NCI-H2196 treated with DMSO at 0.1 percent for 48 hours (cell line): Measurements from ENCODE around the gene LZTS3.
"Not testable (repeated sequence)": the region's sequence is repeated elsewhere in the genome, so short reads cannot be mapped to it uniquely, and the experiment has no call there.

Source experiments
- DNase-seq: peaks from one replicate; lab custom pipeline; 2025; ENCODE audit not compliant: unreplicated experiment; lab: John Stamatoyannopoulos, UW

The LZTS3 gene

GRCh38 chr20:3168079-3168828 is 5.1 kb downstream of the LZTS3 start:
- no peak for DNase-seq

- no peak for DNase-seq
These were observed 5.6 kb downstream of the LZTS3 start for GRCh38 chr20:3167738-3168078.

DNA sequence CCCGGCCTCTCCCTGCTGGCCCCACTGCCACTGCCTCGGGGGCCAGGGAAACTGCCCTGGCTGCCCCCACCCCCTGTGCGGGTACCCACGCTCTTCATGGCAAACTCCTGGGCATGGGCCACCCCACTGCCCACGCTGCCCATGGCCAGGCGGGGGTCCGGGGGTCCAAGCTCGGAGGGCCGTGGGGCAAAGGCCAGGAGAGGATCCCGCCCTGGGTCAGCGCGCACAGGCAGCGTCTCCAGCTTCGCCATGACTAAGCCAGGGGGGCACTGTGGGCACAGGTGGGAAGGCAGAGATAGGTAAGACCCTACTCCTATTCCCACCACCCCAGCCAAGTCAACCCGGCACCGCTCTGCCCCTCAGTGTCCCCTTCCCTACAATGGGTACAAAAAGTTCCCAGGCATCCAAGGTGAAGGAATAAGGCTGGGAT is 6.4 kb downstream of the LZTS3 start:
- no peak for DNase-seq

DNA sequence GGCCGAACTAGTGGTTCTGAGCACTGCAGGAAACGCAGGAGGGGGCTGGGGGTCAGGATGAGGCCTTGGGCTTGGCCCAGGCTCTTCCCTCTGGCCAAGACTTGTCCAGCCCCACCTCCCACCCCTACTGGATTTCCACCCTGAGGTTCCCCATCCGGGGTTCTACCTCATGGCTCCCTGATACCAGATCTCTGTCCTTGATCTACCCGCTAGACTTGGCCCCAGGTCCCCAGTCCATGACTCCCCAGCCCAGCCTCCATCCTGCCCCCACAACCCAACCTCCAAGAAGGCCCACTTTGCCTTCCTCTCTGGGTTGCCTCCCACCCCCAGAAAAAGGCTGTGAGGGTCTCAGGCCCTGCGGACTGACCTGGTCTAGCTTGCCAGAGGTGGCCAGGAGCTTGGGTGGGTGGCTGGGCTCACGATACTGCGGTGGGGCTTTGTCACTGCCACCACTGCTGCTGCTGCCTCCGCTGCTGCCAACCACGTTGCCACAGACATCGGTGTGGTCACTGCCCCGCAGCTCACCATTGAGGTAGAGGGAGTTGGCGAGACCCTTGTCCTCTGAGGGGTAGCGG is 6.9 kb downstream of the LZTS3 start:
- DNase-seq: no peak

- DNase-seq: peak; percentile 85
These were observed 7.6 kb downstream of the LZTS3 start for GRCh38 chr20:3165473-3166337.

DNA sequence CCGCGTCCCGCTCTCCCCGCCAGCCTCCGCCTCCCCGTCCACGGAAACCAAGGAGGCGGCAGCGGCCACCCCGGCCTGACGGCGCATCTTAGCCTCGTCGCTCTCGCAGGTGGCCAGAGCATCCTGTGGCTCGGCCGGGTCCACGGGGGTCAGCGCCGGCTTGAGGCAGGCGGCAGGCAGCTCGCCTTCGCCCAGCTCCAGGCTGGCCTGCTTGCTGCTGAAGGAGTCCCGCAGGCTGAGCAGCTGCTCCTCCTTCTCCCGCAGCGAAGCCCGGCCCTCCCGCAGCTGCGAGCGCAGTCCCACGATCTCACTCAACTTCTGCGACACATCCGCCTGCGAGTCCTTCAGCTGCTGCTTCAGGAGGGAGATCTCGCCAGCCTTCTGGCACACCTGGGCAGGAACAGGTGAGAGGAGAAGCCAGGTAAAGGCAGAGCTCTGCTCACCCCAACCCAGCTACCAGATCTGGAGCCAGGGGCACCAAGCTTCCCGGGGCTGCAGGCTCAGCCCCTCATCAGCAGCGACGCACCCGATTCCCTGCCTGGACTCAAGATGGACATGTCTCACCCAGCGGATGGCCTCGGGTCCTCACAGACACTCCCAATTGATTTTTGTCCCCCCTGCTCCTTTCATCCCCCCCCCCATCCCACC is 8.5 kb downstream of the LZTS3 start:
- no peak for DNase-seq

DNA sequence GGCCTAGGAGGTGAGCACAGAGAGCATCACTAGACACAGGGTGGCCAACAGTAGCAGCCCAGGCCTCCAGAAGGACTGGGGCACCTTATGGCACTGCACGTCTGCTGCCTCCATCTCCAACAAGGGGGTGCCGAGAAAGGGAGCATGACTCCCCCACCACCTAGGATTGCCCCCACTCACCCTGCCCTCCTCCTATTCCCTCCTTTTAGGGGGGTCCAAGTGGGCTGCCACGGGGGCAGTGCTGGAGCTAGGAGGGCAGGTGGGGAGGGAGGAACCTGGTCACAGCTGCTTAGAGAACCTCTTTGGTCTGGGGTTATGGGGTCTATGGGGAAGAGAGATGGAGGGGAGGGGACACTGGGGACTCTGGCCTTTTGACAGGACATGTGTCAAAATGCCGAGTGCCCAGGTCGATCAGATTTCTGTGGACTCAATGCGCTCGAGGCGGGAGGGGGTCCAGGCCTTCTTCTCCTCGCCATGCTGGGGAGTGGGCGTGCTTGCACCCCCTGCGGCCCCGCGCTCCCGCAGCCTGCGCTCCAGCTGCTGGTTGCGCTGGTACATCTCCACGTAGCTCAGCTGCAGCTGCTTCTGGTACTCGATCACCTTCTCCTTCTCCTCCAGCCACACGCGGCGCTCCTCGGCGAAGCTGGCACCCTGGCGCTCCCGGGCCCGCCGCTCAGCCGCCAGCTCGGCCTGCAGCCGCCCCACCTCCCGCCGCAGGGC is 9.1 kb downstream of the LZTS3 start:
- no peak for DNase-seq

- peak; percentile 73 for DNase-seq
These were observed 10.0 kb downstream of the LZTS3 start for GRCh38 chr20:3163099-3164042.

DNA sequence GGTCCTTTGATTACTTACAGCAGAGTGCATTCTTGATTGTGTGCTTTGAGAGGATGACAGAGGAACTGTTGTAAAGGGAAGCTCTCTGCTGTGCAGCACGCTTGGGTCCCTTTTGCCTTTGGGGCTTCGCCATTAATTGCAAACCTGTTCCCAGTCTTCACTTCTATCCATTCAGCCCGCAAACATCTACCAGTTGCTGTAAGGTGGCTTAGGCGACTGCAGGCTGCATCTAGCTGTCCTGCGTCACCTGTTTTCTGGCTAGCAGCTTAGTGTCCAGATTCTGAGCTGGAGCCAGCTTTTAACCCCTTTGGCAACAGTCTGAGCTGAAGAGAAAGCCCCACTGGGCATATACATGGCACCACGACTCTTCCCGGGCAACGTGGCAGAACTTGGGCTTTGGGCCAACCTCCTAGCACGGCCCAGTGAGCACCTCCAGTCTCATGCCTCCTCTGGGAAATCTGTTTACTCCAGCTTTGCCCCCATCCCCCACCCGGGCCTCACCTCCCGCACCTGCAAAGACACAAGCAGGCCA is 11.2 kb downstream of the LZTS3 start:
- peak; percentile 55 for DNase-seq

GRCh38 chr20:3161316-3162079 is 11.9 kb downstream of the LZTS3 start:
- no peak for DNase-seq

DNA sequence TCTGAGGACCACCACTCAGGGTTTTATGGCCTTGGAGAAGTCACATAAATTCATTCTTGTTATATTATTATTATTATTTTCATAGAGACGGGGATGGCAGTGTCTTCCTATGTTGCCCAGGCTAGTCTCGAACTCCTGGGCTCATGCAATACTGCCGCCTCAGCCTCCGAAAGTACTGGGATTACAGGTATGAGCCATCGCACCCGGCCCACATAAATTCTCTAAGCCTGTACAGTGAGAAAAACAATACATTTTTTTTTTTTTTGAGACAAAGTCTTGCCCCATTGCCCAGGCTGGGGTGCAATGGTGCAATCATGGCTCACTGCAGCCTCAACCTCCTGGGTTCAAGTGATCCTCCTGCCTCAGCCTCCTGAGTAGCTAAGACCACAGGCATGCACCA is 12.9 kb downstream of the LZTS3 start:
- DNase-seq: no peak

DNA sequence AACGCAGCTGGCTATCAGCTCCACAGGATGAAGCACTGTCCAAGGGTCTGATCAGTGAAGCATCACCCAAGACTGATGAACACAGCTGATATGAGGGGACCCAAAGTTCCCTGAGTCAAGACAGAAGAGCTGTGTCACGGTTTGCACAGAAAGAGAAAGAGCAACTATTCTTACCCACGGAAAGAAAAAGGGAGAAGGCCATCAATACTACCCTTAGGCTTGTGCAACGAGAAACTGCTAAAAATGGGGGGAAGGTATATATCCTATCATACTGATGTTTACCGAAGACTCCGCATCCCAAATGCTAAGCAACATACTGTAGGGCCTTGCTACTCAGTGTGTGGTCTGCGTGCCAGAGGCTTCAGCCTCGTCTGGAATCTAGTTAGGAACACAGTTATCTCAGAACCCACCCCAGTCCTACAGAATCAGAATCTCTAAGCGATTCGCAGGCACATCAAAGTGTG is 14.3 kb downstream of the LZTS3 start:
- no peak for DNase-seq

- no peak for DNase-seq
These were observed 15.5 kb downstream of the LZTS3 start for GRCh38 chr20:3157817-3158216.

GRCh38 chr20:3156811-3157619 is 16.3 kb downstream of the LZTS3 start:
- DNase-seq: no peak

DNA sequence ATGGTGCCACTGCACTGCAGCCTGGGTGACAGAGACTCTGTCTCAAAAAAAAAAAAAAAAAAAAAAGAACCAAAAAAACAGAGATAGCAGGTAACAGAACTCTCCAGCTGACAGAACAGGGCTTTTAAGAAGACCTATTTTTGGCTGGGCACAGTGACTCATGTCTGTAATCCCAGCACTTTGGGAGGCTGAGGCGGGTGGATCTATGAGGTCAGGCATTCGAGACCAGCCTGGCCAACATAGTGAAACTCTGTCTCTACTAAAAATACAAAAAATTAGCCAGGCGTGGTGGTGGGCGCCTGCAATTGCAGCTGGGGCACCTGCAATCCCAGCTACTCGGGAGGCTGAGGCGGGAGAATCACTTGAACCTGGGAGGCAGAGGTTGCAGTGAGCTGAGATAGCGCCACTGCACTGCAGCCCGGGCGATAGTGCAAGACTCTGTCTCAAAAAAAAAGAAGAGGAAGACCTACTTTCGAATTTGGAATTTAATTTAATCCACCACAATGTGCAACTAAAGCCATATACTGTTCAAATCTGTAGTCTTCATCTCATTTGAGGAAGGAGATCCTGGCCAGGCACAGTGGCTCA is 21.2 kb downstream of the LZTS3 start:
- not testable (repeated sequence) for DNase-seq

DNA sequence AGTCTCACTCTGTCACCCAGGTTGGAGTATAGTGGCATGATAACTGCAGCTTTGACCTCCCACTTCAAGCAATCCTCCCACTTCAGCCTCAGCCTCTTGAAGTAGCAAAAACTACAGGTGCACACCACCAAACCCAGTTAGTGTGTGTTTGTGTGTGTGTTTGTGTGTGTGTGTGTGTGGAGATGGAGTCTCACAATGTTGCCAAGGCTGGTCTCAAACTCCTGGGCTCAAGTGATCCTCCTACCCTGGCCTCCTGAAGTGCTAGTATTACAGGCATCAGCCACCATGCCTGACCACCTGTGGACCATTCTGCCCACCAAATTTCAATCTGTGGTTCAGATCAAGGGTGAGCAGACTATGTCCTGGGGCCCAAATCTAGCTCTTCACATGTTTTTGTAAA is 22.4 kb downstream of the LZTS3 start:
- DNase-seq: no peak

- DNase-seq: no peak
These were observed 26.5 kb downstream of the LZTS3 start for GRCh38 chr20:3146732-3147341.
